GM13977 (cell line): ENCODE results near the gene RGS7.
A peak's percentile ranks its signal among the peaks of the same experiment; 100 is the strongest.

Experiments
- DNase-seq: peaks from one replicate; pipeline ENCODE4 v3.0.0; 2012; ENCODE audit warnings: low spot score
- CTCF ChIP-seq: IDR thresholded peaks from 2 replicates; pipeline ENCODE4 v1.5.1; 2012; ENCODE audit warnings: mild to moderate bottlenecking, control low read depth; ENCODE audit not compliant: insufficient read depth; ENCODE audit errors: extremely low read depth, missing control alignments
- in situ Hi-C: fragments of 300-500 bp; cut with MboI; formaldehyde crosslinking; loops from one replicate; pipeline ENCODE4 v1.12.0; 2022; ENCODE audit warnings: low sequenced_read_pairs, low pct_unique_long_range_greater_than_20kb, mixed read lengths, inconsistent platforms; ENCODE audit not compliant: unreplicated experiment

RGS7 gene

DNA sequence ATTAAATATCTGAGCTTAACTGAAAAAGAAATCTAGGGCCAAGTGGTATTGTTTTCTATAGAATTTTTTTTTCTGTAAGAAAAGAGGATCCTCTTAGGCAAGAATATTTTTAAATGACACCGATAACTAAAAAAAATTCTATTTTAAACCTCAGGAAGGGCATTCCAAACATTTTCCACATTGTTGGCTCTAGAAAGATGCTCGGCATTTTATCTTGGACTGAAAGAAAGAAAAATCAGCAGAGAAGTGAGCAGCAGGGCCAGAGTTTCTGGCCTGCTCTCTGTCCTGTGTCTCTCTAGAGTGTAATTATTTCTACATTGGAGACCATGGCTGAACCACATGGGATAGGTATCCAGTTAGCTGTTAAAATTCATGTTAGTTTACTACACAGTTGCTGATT is 552.5 kb downstream of the RGS7 start:
- in situ Hi-C loops = no loop called here
- no peak for TF ChIP-seq CTCF
- no peak for DNase-seq

DNA sequence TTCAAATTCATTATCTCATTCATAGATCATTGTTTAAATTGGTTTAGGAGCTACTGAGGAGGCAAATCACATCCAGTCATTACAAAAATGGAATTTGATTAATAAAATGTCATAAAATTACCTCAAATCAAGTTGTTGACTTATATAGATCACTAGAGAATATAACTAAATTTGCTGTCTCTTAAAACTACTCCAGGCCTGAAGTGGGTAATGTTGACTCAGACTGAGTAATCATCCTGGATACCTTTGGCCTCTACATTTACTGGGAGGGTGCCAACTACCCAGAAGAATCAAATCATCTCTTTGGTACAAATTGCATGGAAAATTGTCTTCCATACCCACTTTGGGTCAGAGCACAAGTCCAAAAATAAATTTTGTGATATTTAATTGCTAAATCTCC is 553.9 kb downstream of the RGS7 start:
- no peak for TF ChIP-seq CTCF
- in situ Hi-C loops = no loop called here
- no peak for DNase-seq

DNA sequence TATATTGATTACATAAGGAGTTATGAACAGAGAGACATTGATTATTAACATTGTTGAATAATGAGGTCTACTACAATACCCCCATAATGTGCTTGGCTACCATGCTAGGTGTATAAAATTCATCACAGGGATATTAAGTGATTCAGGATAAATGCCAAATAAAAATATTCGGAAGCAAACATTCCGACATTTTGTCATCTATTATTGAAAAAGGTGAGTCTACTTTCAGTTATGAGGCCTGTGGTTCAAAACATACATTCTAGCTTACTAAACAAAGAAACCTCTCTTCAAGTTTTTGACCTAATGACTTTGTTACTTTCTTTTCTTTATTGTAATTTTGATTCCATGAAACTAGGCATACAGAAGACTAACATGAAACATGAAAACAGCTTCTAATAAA is 554.7 kb downstream of the RGS7 start:
- in situ Hi-C loops = no loop called here
- DNase-seq = no peak
- TF ChIP-seq CTCF = no peak

GRCh38 chr1:240801442-240801841 is 555.6 kb downstream of the RGS7 start:
- no peak for DNase-seq
- in situ Hi-C loops = no loop called here
- TF ChIP-seq CTCF = no peak

- in situ Hi-C loops = no loop called here
- TF ChIP-seq CTCF = no peak
Observed at GRCh38 chr1:240800291-240800690, 556.7 kb downstream of the RGS7 start.

GRCh38 chr1:240797050-240797449 is 560.0 kb downstream of the RGS7 start:
- DNase-seq = no peak
- in situ Hi-C loops = no loop called here
- no peak for TF ChIP-seq CTCF

More at GRCh38 chr1:240800291-240800690, 556.7 kb downstream of the RGS7 start:
- DNase-seq = no peak

DNA sequence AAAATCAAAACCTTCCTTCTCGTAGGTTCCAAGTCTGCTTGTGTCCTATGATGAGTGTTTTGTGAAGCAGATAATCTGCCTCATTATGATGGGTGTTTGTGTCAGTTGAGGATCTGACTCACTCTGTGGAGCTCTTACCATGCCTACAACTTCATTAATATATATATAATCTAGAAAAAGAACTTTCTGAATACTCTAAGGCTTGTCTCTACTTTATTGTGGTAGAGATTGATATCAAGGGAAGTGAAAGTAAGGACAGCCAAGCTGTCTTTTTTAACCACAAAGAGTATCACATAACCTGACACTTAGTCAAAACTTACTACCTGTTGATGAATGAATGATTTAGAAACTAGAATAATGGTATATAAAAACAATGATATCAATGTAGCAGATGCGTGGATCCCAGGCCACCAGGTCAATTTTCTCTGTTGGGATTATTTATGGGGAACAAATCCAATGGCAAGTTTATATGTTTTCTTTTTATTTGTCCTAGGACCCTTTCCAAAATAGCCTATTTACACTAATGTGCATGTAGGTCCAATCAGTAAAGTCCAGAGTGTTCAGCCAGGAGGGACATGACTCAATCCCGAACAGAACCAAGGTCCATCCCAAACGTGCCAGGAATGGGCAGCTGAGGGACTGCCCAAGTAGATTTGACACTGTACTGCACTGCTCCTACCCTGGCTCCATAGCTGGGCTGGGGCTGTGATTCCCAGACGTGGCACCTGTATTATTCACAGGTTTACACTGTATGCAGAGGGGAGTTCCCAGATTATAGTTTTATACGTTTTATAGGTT is 562.8 kb downstream of the RGS7 start:
- TF ChIP-seq CTCF = no peak
- DNase-seq = peak; percentile 22
- in situ Hi-C loops = no loop called here
